A549 (cell line): Measurements from ENCODE around the gene BEND7.

Experiments
- CHD2 ChIP-seq: fragments of 150-350 bp; IDR thresholded peaks from 2 replicates; pipeline ENCODE4 v1.6.1; 2014; ENCODE audit warnings: low read length; ENCODE audit not compliant: partially characterized antibody
- EHMT2 ChIP-seq: fragments of 200-600 bp; sonication (generic); IDR thresholded peaks from 2 replicates; pipeline ENCODE4 v1.6.1; 2016; ENCODE audit warnings: antibody characterized with exemption, low read depth, mild to moderate bottlenecking, moderate library complexity
- EP300 ChIP-seq, 2 experiments: fragments of >200 bp; sonication (Bioruptor Twin); formaldehyde crosslinking; IDR thresholded peaks; 2 replicates in 1 of 2; 3 replicates in 1 of 2; pipeline ENCODE4 v1.6.1; 2016 to 2017
- HDAC2 ChIP-seq: fragments of 200-600 bp; sonication (generic); IDR thresholded peaks from 2 replicates; pipeline ENCODE4 v1.6.1; 2016
- JUNB ChIP-seq: fragments of >200 bp; sonication (Bioruptor Twin); formaldehyde crosslinking; IDR thresholded peaks from 2 replicates; pipeline ENCODE4 v1.6.1; 2016
- MAFK ChIP-seq: fragments of 450-650 bp; IDR thresholded peaks from 2 replicates; pipeline ENCODE4 v1.6.1; 2014; ENCODE audit not compliant: partially characterized antibody
- MAZ ChIP-seq: fragments of 150-350 bp; IDR thresholded peaks from 2 replicates; pipeline ENCODE4 v1.6.1; 2014; ENCODE audit warnings: antibody characterized with exemption, low read depth, low read length, borderline replicate concordance
- POLR2A ChIP-seq: IDR thresholded peaks from 2 replicates; pipeline ENCODE4 v1.6.1; 2012; ENCODE audit warnings: mild to moderate bottlenecking, low read length
- TF ChIP-seq, protein P1 (sequence below): fragments of >200 bp; sonication (Bioruptor Twin); formaldehyde crosslinking; IDR thresholded peaks from 3 replicates; pipeline ENCODE4 v1.5.1; 2016
- TF ChIP-seq, protein P2 (sequence below): IDR thresholded peaks from 2 replicates; pipeline ENCODE4 v1.6.1; 2012

GRCh38 chr10:13567030-13567429, 38.2 kb upstream of the BEND7 start:
- TF ChIP-seq EP300 (IDR thresholded peaks at IDR 0.05): no peak
- TF ChIP-seq, protein P1, sequence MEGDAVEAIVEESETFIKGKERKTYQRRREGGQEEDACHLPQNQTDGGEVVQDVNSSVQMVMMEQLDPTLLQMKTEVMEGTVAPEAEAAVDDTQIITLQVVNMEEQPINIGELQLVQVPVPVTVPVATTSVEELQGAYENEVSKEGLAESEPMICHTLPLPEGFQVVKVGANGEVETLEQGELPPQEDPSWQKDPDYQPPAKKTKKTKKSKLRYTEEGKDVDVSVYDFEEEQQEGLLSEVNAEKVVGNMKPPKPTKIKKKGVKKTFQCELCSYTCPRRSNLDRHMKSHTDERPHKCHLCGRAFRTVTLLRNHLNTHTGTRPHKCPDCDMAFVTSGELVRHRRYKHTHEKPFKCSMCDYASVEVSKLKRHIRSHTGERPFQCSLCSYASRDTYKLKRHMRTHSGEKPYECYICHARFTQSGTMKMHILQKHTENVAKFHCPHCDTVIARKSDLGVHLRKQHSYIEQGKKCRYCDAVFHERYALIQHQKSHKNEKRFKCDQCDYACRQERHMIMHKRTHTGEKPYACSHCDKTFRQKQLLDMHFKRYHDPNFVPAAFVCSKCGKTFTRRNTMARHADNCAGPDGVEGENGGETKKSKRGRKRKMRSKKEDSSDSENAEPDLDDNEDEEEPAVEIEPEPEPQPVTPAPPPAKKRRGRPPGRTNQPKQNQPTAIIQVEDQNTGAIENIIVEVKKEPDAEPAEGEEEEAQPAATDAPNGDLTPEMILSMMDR: no peak
- TF ChIP-seq, protein P2, sequence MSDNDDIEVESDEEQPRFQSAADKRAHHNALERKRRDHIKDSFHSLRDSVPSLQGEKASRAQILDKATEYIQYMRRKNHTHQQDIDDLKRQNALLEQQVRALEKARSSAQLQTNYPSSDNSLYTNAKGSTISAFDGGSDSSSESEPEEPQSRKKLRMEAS: no peak
- TF ChIP-seq EHMT2: no peak
- TF ChIP-seq CHD2: no peak
- TF ChIP-seq JUNB: no peak
- no peak for TF ChIP-seq MAZ
- no peak for TF ChIP-seq MAFK
- TF ChIP-seq POLR2A: no peak
- TF ChIP-seq HDAC2: no peak
